IMR-90 (cell line): ENCODE measurements around the gene SEZ6L. TPM values are rescaled to one million over a fixed set of nuclear protein-coding genes. Genes with fewer than 3 reads are reported as not detected.

Experiments
- ATAC-seq: fragments of 200-7000 bp; cut with Tn5 transposase; 2 replicates; pipeline ENCODE4 v1.9.1; 2020; ENCODE audit warnings: low read depth, mild to moderate bottlenecking, moderate library complexity
- BruUV-seq: library from RNA; stranded (reverse); fragments of 400-500 nt; replicated peaks from 2 replicates; lab custom pipeline; 2021; lab: Mats Ljungman, UMichigan
- CTCF ChIA-PET: fragments of 300-600 bp; formaldehyde crosslinking; extraction: SDS; loops from one replicate; lab custom pipeline; 2021; ENCODE audit warnings: antibody characterized with exemption; lab: Yijun Ruan, JAX
- POLR2A ChIA-PET: fragments of 300-600 bp; sonication (Branson Sonifier 250); formaldehyde crosslinking; loops from one replicate; lab custom pipeline; 2022; ENCODE audit warnings: antibody characterized with exemption; ENCODE audit not compliant: unreplicated experiment; lab: Charles Lee
- DNase-seq: peaks from one replicate; pipeline ENCODE4 v3.0.0; 2013
- H2AFZ ChIP-seq: replicated peaks from 2 replicates; pipeline ENCODE3; 2013; ENCODE audit warnings: low read length, mild to moderate bottlenecking; ENCODE audit not compliant: poor library complexity
- H2AK5ac ChIP-seq: 2 replicates; pipeline ENCODE4 v1.6.1; 2013; ENCODE audit warnings: low read depth, low read length, inconsistent platforms
- H2AK9ac ChIP-seq: replicated peaks from 2 replicates; pipeline ENCODE3; 2013; ENCODE audit warnings: mild to moderate bottlenecking, low read depth, low read length, moderate library complexity; ENCODE audit not compliant: poor library complexity
- H2BK120ac ChIP-seq: 2 replicates; pipeline ENCODE4 v1.6.1; 2013; ENCODE audit warnings: low read depth, low read length, inconsistent platforms
- H2BK15ac ChIP-seq: 3 replicates; pipeline ENCODE4 v1.6.1; 2013; ENCODE audit warnings: low read depth, low read length, inconsistent platforms
- H2BK20ac ChIP-seq: 2 replicates; pipeline ENCODE4 v1.6.1; 2013; ENCODE audit warnings: low read depth, mild to moderate bottlenecking, inconsistent platforms, low read length, moderate library complexity
- H2BK5ac ChIP-seq: 2 replicates; pipeline ENCODE4 v1.6.1; 2013; ENCODE audit warnings: mild to moderate bottlenecking, low read depth, low read length, inconsistent platforms; ENCODE audit not compliant: poor library complexity, severe bottlenecking
- H3K14ac ChIP-seq: replicated peaks from 2 replicates; pipeline ENCODE4 v1.6.1; 2013; ENCODE audit warnings: low read depth, low read length, inconsistent platforms
- H3K18ac ChIP-seq: 2 replicates; pipeline ENCODE4 v1.6.1; 2013; ENCODE audit warnings: low read depth, low read length, control low read depth
- H3K23ac ChIP-seq: 2 replicates; pipeline ENCODE4 v1.6.1; 2013; ENCODE audit warnings: low read depth, low read length, inconsistent platforms
- H3K27ac ChIP-seq: 2 replicates; pipeline ENCODE4 v1.5.1; 2013; ENCODE audit warnings: mild to moderate bottlenecking, control low read depth, low read length; ENCODE audit not compliant: insufficient read depth
- H3K27me3 ChIP-seq: 2 replicates; pipeline ENCODE4 v1.6.1; 2013; ENCODE audit warnings: low read length; ENCODE audit not compliant: control insufficient read depth, insufficient read depth
- H3K36me3 ChIP-seq: 2 replicates; pipeline ENCODE4 v1.6.1; 2013; ENCODE audit warnings: low read length, mixed read lengths; ENCODE audit not compliant: control insufficient read depth, insufficient read depth
- H3K4ac ChIP-seq: 2 replicates; pipeline ENCODE4 v1.6.1; 2013; ENCODE audit warnings: low read depth, low read length, inconsistent platforms
- H3K4me1 ChIP-seq: 2 replicates; pipeline ENCODE4 v1.6.1; 2013; ENCODE audit warnings: low read length, mixed read lengths; ENCODE audit not compliant: control insufficient read depth, insufficient read depth
- H3K4me2 ChIP-seq: 2 replicates; pipeline ENCODE4 v1.6.1; 2013; ENCODE audit warnings: low read depth, mild to moderate bottlenecking, control low read depth, low read length, moderate library complexity
- H3K4me3 ChIP-seq: 2 replicates; pipeline ENCODE4 v1.5.1; 2013; ENCODE audit warnings: low read depth, mild to moderate bottlenecking, control low read depth, low read length, moderate library complexity; ENCODE audit not compliant: insufficient read depth
- H3K56ac ChIP-seq: 2 replicates; pipeline ENCODE4 v1.6.1; 2013; ENCODE audit warnings: low read length, inconsistent platforms; ENCODE audit not compliant: insufficient read depth; ENCODE audit errors: extremely low read depth
- H3K79me1 ChIP-seq, 2 experiments: 2 replicates each; pipeline ENCODE4 v1.6.1; 2013; ENCODE audit warnings: low read length in 2 of 2, inconsistent platforms in 1 of 2, low read depth in 1 of 2
- H3K9ac ChIP-seq: 2 replicates; pipeline ENCODE4 v1.6.1; 2013; ENCODE audit warnings: low read depth, low read length, control low read depth
- H3K9me1 ChIP-seq: 2 replicates; pipeline ENCODE4 v1.6.1; 2013; ENCODE audit warnings: low read length, inconsistent platforms; ENCODE audit not compliant: insufficient read depth
- H3K9me3 ChIP-seq: 2 replicates; pipeline ENCODE4 v1.6.1; 2013; ENCODE audit warnings: low read length; ENCODE audit not compliant: control insufficient read depth, insufficient read depth
- H4K20me1 ChIP-seq: 2 replicates; pipeline ENCODE4 v1.6.1; 2013; ENCODE audit warnings: low read length, inconsistent platforms; ENCODE audit not compliant: insufficient read depth
- H4K5ac ChIP-seq: 2 replicates; pipeline ENCODE4 v1.6.1; 2013; ENCODE audit warnings: mild to moderate bottlenecking, low read depth, low read length, control low read depth
- H4K8ac ChIP-seq, 2 experiments: 2 replicates each; pipeline ENCODE4 v1.6.1; 2013; ENCODE audit warnings: low read depth in 2 of 2, low read length in 2 of 2, control low read depth in 1 of 2, inconsistent platforms in 1 of 2
- H4K91ac ChIP-seq: 2 replicates; pipeline ENCODE4 v1.6.1; 2013; ENCODE audit warnings: low read depth, low read length, inconsistent platforms; ENCODE audit not compliant: insufficient read depth
- CEBPB ChIP-seq: IDR thresholded peaks from 2 replicates; pipeline ENCODE4 v1.6.1; 2012; ENCODE audit warnings: low read depth, low read length, improper control_type of control experiment
- CHD1 ChIP-seq: IDR thresholded peaks from 2 replicates; pipeline ENCODE4 v1.6.1; 2012; ENCODE audit warnings: low read depth, low read length, improper control_type of control experiment
- FOS ChIP-seq: fragments of 150-350 bp; IDR thresholded peaks from 2 replicates; pipeline ENCODE4 v1.6.1; 2016; ENCODE audit warnings: low read depth, low read length
- MAZ ChIP-seq: IDR thresholded peaks from 2 replicates; pipeline ENCODE4 v1.6.1; 2012; ENCODE audit warnings: low read depth, mild to moderate bottlenecking, low read length, improper control_type of control experiment, moderate library complexity, borderline replicate concordance
- NFE2L2 ChIP-seq: fragments of 150-350 bp; IDR thresholded peaks from 2 replicates; pipeline ENCODE4 v1.6.1; 2016; ENCODE audit warnings: low read depth, mild to moderate bottlenecking, low read length
- RAD21 ChIP-seq: IDR thresholded peaks from 2 replicates; pipeline ENCODE4 v1.6.1; 2012; ENCODE audit warnings: low read length, improper control_type of control experiment
- RCOR1 ChIP-seq: IDR thresholded peaks from 2 replicates; pipeline ENCODE4 v1.6.1; 2012; ENCODE audit warnings: mild to moderate bottlenecking, low read length, improper control_type of control experiment; ENCODE audit not compliant: insufficient replicate concordance
- RFX5 ChIP-seq: IDR thresholded peaks from 2 replicates; pipeline ENCODE4 v1.8.0; 2012; ENCODE audit warnings: low read depth, mild to moderate bottlenecking, low read length, moderate library complexity
- SMC3 ChIP-seq: fragments of 150-350 bp; IDR thresholded peaks from 2 replicates; pipeline ENCODE4 v1.6.1; 2016; ENCODE audit warnings: low read depth, mild to moderate bottlenecking, antibody characterized with exemption, low read length, moderate library complexity
- WGBS, 2 experiments: methylation state at CpG; one replicate each; pipeline versions ENCODE4 v1.1.5 to v1.1.7; 2013; ENCODE audit warnings: missing lambda C conversion rate in 2 of 2; ENCODE audit not compliant: insufficient read length in 1 of 2; ENCODE audit errors: extremely low coverage in 2 of 2; 5-methylcytosine and 5-hydroxymethylcytosine counted together
- dilution Hi-C: fragments of 300-500 bp; cut with HindIII; formaldehyde crosslinking; loops from one replicate; pipeline ENCODE4 v1.14.3; 2018; ENCODE audit warnings: low sequenced_read_pairs; ENCODE audit not compliant: unreplicated experiment
- in situ Hi-C: fragments of 300-500 bp; cut with MboI; formaldehyde crosslinking; loops from 3 replicates; pipeline ENCODE4 v1.14.3; 2019; ENCODE audit warnings: low sequenced_read_pairs, inconsistent platforms, mixed read lengths
- intact Hi-C: fragments of 100-400 bp; cut with micrococcal nuclease; formaldehyde crosslinking; loops from 2 replicates; pipeline ENCODE4 v1.10.0; 2022
- polyA plus RNA-seq, 3 experiments: library from polyadenylated mRNA; depleted of rRNA; stranded (reverse); fragments of >200 nt; gene quantifications; 2 replicates each; pipeline ENCODE4 v1.2.3, GENCODE V29; 2012; ENCODE audit warnings: low replicate concordance in 1 of 3
- total RNA-seq: library from RNA; depleted of rRNA; stranded (reverse); fragments of >200 nt; gene quantifications from 2 replicates; pipeline ENCODE4 v1.2.3, GENCODE V29; 2012

SEZ6L gene
- total and polyA plus RNA-seq, 2 of the 4 experiments (the other 2 are of a cell fraction), result not detected

- WGBS, 2 experiments, result 0% methylated on average over 1 of the region's 4 CpGs; no CpG with 5 or more reads in 1 of the 2 experiments
- Histone ChIP-seq H3K9me3 (peaks cover 14% of the 10 kb centered on the region; the same call in 1 of the 2 replicates), H3K9ac (no peak overlapping the region), H2AK9ac (no peak overlapping the region), H3K4me1 (no peaks in the 10 kb centered on the region), H4K20me1 (no peaks in the 10 kb centered on the region), H2BK20ac (no peak overlapping the region), H3K79me1 (no peaks in the 10 kb centered on the region), H3K56ac (no peak overlapping the region), H4K91ac (no peak overlapping the region), H3K4me3 (no peak overlapping the region), H3K36me3 (no peaks in the 10 kb centered on the region), H2AFZ (no peak overlapping the region), H3K9me1 (no peaks in the 10 kb centered on the region), H3K18ac (no peak overlapping the region), H2BK120ac (no peak overlapping the region), H3K23ac (no peak overlapping the region), H3K14ac (no peak overlapping the region), H4K5ac (no peak overlapping the region), H3K4me2 (no peak overlapping the region), H2BK5ac (no peak overlapping the region), H3K4ac (no peak overlapping the region), H3K27ac (no peak overlapping the region), H4K8ac (no peak overlapping the region), H3K27me3 (no peaks in the 10 kb centered on the region), H2BK15ac (no peak overlapping the region), H2AK5ac (no peak overlapping the region)
- DNase-seq (no peak), ATAC-seq (no peak)
- CTCF ChIA-PET, result no interaction called here
- dilution Hi-C loops (no loop called here), in situ Hi-C loops (no loop called here), intact Hi-C loops (no loop called here)
- no peak for TF ChIP-seq MAZ
- no peak for TF ChIP-seq FOS
- TF ChIP-seq SMC3, result no peak
- TF ChIP-seq NFE2L2, result no peak
- no peak for TF ChIP-seq RFX5
- no peak for TF ChIP-seq CHD1
- TF ChIP-seq RAD21, result no peak
- no peak for TF ChIP-seq RCOR1
- no peak for TF ChIP-seq CEBPB
- no TSS peak for BruUV-seq
- POLR2A ChIA-PET, result no interaction called here
Observed at GRCh38 chr22:26127556-26127955, 41.7 kb upstream of the SEZ6L start.
